ENCODE data around the gene YAP1.

The YAP1 gene

GRCh38 chr11:102153082-102153481 is 42.8 kb downstream of the YAP1 start:
- no peak for TF ChIP-seq TAF1 (IDR thresholded peaks at IDR 0.05; ENCODE audit: low read depth, low read length)
- no peak for TF ChIP-seq POLR2A (IDR thresholded peaks at IDR 0.05; ENCODE audit: low read depth, low read length)
- TF ChIP-seq PAX5 (IDR thresholded peaks at IDR 0.05; ENCODE audit: insufficient read depth, low read length, severe bottlenecking), result no peak
- TF ChIP-seq SPI1 (IDR thresholded peaks at IDR 0.05; ENCODE audit: low read depth, low read length), result no peak
- TF ChIP-seq POU2F2 (IDR thresholded peaks at IDR 0.05; ENCODE audit: low read depth, low read length), result no peak
- TF ChIP-seq POLR2AphosphoS5 (IDR thresholded peaks at IDR 0.05; ENCODE audit: low read depth, low read length), result no peak
- DNase-seq (ENCODE audit: insufficient read length, low spot score) (no peak), FAIRE-seq (no peak)

- TF ChIP-seq POU2F2 (IDR thresholded peaks at IDR 0.05; ENCODE audit: low read depth, low read length), result no peak
- no peak for TF ChIP-seq PAX5 (IDR thresholded peaks at IDR 0.05; ENCODE audit: insufficient read depth, low read length, severe bottlenecking)
- TF ChIP-seq TAF1 (IDR thresholded peaks at IDR 0.05; ENCODE audit: low read depth, low read length), result no peak
- TF ChIP-seq POLR2A (IDR thresholded peaks at IDR 0.05; ENCODE audit: low read depth, low read length), result no peak
- TF ChIP-seq POLR2AphosphoS5 (IDR thresholded peaks at IDR 0.05; ENCODE audit: low read depth, low read length), result no peak
- TF ChIP-seq SPI1 (IDR thresholded peaks at IDR 0.05; ENCODE audit: low read depth, low read length), result no peak
- DNase-seq (ENCODE audit: insufficient read length, low spot score), result no peak
- no peak for FAIRE-seq
Observed at GRCh38 chr11:102154806-102155205, 44.6 kb downstream of the YAP1 start.

GRCh38 chr11:102155676-102156075 is 45.4 kb downstream of the YAP1 start:
- no peak for FAIRE-seq
- TF ChIP-seq POLR2AphosphoS5 (IDR thresholded peaks at IDR 0.05; ENCODE audit: low read depth, low read length) (no peak), POLR2A (IDR thresholded peaks at IDR 0.05; ENCODE audit: low read depth, low read length) (no peak), POU2F2 (IDR thresholded peaks at IDR 0.05; ENCODE audit: low read depth, low read length) (no peak), SPI1 (IDR thresholded peaks at IDR 0.05; ENCODE audit: low read depth, low read length) (no peak), PAX5 (IDR thresholded peaks at IDR 0.05; ENCODE audit: insufficient read depth, low read length, severe bottlenecking) (no peak), TAF1 (IDR thresholded peaks at IDR 0.05; ENCODE audit: low read depth, low read length) (no peak)
- no peak for DNase-seq (ENCODE audit: insufficient read length, low spot score)

- FAIRE-seq (no peak), DNase-seq (ENCODE audit: insufficient read length, low spot score) (no peak)
- TF ChIP-seq SPI1 (IDR thresholded peaks at IDR 0.05; ENCODE audit: low read depth, low read length) (no peak), POU2F2 (IDR thresholded peaks at IDR 0.05; ENCODE audit: low read depth, low read length) (no peak), PAX5 (IDR thresholded peaks at IDR 0.05; ENCODE audit: insufficient read depth, low read length, severe bottlenecking) (no peak)
Observed at GRCh38 chr11:102157219-102157618, 47.0 kb downstream of the YAP1 start.

GRCh38 chr11:102158164-102158735 is 48.0 kb downstream of the YAP1 start:
- DNase-seq (ENCODE audit: insufficient read length, low spot score), result no peak
- no peak for FAIRE-seq
- TF ChIP-seq SPI1 (IDR thresholded peaks at IDR 0.05; ENCODE audit: low read depth, low read length) (no peak), PAX5 (IDR thresholded peaks at IDR 0.05; ENCODE audit: insufficient read depth, low read length, severe bottlenecking) (no peak), TAF1 (IDR thresholded peaks at IDR 0.05; ENCODE audit: low read depth, low read length) (no peak), POLR2AphosphoS5 (IDR thresholded peaks at IDR 0.05; ENCODE audit: low read depth, low read length) (no peak), POLR2A (IDR thresholded peaks at IDR 0.05; ENCODE audit: low read depth, low read length) (no peak), POU2F2 (IDR thresholded peaks at IDR 0.05; ENCODE audit: low read depth, low read length) (no peak)

- DNase-seq (ENCODE audit: insufficient read length, low spot score), result no peak
- TF ChIP-seq POLR2A (IDR thresholded peaks at IDR 0.05; ENCODE audit: low read depth, low read length), result no peak
- FAIRE-seq, result no peak
Observed at GRCh38 chr11:102163368-102163767, 53.1 kb downstream of the YAP1 start.

- no peak for TF ChIP-seq POLR2A (IDR thresholded peaks at IDR 0.05; ENCODE audit: low read depth, low read length)
- no peak for DNase-seq (ENCODE audit: insufficient read length, low spot score)
- no peak for FAIRE-seq
Observed at GRCh38 chr11:102166175-102167064, 56.2 kb downstream of the YAP1 start.

- FAIRE-seq, result no peak
- no peak for DNase-seq (ENCODE audit: insufficient read length, low spot score)
- TF ChIP-seq POLR2AphosphoS5 (IDR thresholded peaks at IDR 0.05; ENCODE audit: low read depth, low read length) (no peak), POLR2A (IDR thresholded peaks at IDR 0.05; ENCODE audit: low read depth, low read length) (no peak), TAF1 (IDR thresholded peaks at IDR 0.05; ENCODE audit: low read depth, low read length) (no peak), POU2F2 (IDR thresholded peaks at IDR 0.05; ENCODE audit: low read depth, low read length) (no peak), PAX5 (IDR thresholded peaks at IDR 0.05; ENCODE audit: insufficient read depth, low read length, severe bottlenecking) (no peak), SPI1 (IDR thresholded peaks at IDR 0.05; ENCODE audit: low read depth, low read length) (no peak)
Observed at GRCh38 chr11:102168481-102168880, 58.2 kb downstream of the YAP1 start.

- DNase-seq (ENCODE audit: insufficient read length, low spot score) (no peak), FAIRE-seq (no peak)
- no peak for TF ChIP-seq POU2F2 (IDR thresholded peaks at IDR 0.05; ENCODE audit: low read depth, low read length)
- no peak for TF ChIP-seq SPI1 (IDR thresholded peaks at IDR 0.05; ENCODE audit: low read depth, low read length)
- no peak for TF ChIP-seq POLR2AphosphoS5 (IDR thresholded peaks at IDR 0.05; ENCODE audit: low read depth, low read length)
- TF ChIP-seq TAF1 (IDR thresholded peaks at IDR 0.05; ENCODE audit: low read depth, low read length), result no peak
- TF ChIP-seq POLR2A (IDR thresholded peaks at IDR 0.05; ENCODE audit: low read depth, low read length), result no peak
- no peak for TF ChIP-seq PAX5 (IDR thresholded peaks at IDR 0.05; ENCODE audit: insufficient read depth, low read length, severe bottlenecking)
Observed at GRCh38 chr11:102171101-102171500, 60.9 kb downstream of the YAP1 start.
